Activated CD4-positive, alpha-beta T cell treated with anti-CD3 and anti-CD28 coated beads for 4 hours (primary cell): Measurements from ENCODE around the gene RNMT.
"Not testable (repeated sequence)": the region's sequence is repeated elsewhere in the genome, so short reads cannot be mapped to it uniquely, and the experiment has no call there.

Experiments used
- DNase-seq, 2 donors: peaks; one replicate each; pipeline ENCODE4 v3.0.0-alpha.2; 2020

The RNMT gene

GRCh38 chr18:13745696-13746095 lies 19.2 kb downstream of the RNMT start:
- no peak for DNase-seq

- no peak for DNase-seq
Observed at GRCh38 chr18:13746633-13747032, 20.2 kb downstream of the RNMT start.

GRCh38 chr18:13751599-13751998 lies 25.1 kb downstream of the RNMT start:
- not testable (repeated sequence) for DNase-seq

GRCh38 chr18:13756261-13756660 lies 29.8 kb downstream of the RNMT start:
- DNase-seq, result no peak

GRCh38 chr18:13756671-13757070 lies 30.2 kb downstream of the RNMT start:
- DNase-seq, result no peak

- DNase-seq, result no peak
Observed at GRCh38 chr18:13758622-13759021, 32.1 kb downstream of the RNMT start.

GRCh38 chr18:13760047-13760446 lies 33.6 kb downstream of the RNMT start:
- DNase-seq, result no peak

- no peak for DNase-seq
Observed at GRCh38 chr18:13762690-13763439, 36.4 kb downstream of the RNMT start.

- DNase-seq, result no peak
Observed at GRCh38 chr18:13775058-13775457, 48.6 kb downstream of the RNMT start.

GRCh38 chr18:13791181-13791580 lies 64.7 kb downstream of the RNMT start:
- no peak for DNase-seq

GRCh38 chr18:13793819-13794218 lies 67.3 kb downstream of the RNMT start:
- no peak for DNase-seq

GRCh38 chr18:13796515-13796914 lies 70.0 kb downstream of the RNMT start:
- no peak for DNase-seq

GRCh38 chr18:13797157-13797611 lies 70.7 kb downstream of the RNMT start:
- DNase-seq, result no peak

- DNase-seq, result no peak
Observed at GRCh38 chr18:13799396-13799795, 72.9 kb downstream of the RNMT start.

- peak; percentile 23 to 28 for DNase-seq
Observed at GRCh38 chr18:13800505-13801259, 74.2 kb downstream of the RNMT start.

- no peak for DNase-seq
Observed at GRCh38 chr18:13801260-13801601, 74.8 kb downstream of the RNMT start.

- DNase-seq, result no peak
Observed at GRCh38 chr18:13804305-13804704, 77.8 kb downstream of the RNMT start.

- no peak for DNase-seq
Observed at GRCh38 chr18:13808294-13809042, 82.0 kb downstream of the RNMT start.

GRCh38 chr18:13809043-13809430 lies 82.6 kb downstream of the RNMT start:
- no peak for DNase-seq

GRCh38 chr18:13809531-13810255 lies 83.2 kb downstream of the RNMT start:
- DNase-seq, result no peak

GRCh38 chr18:13810950-13811485 lies 84.5 kb downstream of the RNMT start:
- no peak for DNase-seq

GRCh38 chr18:13811993-13812392 lies 85.5 kb downstream of the RNMT start:
- DNase-seq, result no peak
